AG09309 (cell line): ENCODE results near the gene WHAMM.

Experiments
- DNase-seq: peaks from one replicate; pipeline ENCODE4 v3.0.0-alpha.2; 2010; ENCODE audit warnings: low read depth
- H3K4me3 ChIP-seq: 2 replicates; pipeline ENCODE4 v1.5.1; 2011; ENCODE audit warnings: mild to moderate bottlenecking, low read depth, low read length, moderate library complexity; ENCODE audit not compliant: control insufficient read depth
- CTCF ChIP-seq: IDR thresholded peaks from 2 replicates; pipeline ENCODE4 v1.5.1; 2011; ENCODE audit warnings: mild to moderate bottlenecking, low read depth, low read length, inconsistent platforms; ENCODE audit not compliant: insufficient read depth, control insufficient read depth; ENCODE audit errors: missing control alignments

Gene WHAMM

GRCh38 chr15:82833362-82833682 lies 23.9 kb downstream of the WHAMM start:
- DNase-seq, result no peak
- TF ChIP-seq CTCF, result no peak
- no peak overlapping the region for H3K4me3 ChIP-seq

DNA sequence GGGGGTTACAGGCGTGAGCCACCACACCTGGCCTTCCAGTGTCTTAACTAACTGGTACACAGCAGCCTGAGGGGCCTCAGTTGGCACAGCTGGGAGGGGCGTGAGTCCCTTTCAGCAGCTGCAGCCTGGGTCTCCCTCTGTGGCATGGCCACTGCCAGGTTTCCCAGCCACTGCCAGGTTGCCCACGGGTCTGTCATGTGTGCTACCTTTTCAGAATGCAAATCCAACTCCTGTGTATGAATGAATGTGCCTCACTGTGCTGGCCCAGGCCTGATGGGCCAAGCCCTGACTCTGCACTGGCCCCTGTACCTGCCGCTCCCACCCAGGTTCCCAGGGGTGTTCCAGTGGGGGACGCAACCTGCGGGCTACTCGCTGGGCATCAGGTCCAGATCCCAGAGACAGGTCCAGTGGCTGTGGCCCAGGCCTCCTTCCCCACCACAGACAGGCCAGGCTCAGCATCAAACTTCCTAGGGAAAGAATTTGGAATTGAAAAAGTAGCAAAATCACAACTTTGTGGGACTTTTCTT lies 26.0 kb downstream of the WHAMM start:
- no peak for TF ChIP-seq CTCF

GRCh38 chr15:82838096-82838735 lies 28.8 kb downstream of the WHAMM start:
- no peak for DNase-seq
- TF ChIP-seq CTCF, result no peak
- H3K4me3 ChIP-seq, result no peak overlapping the region

More for the DNA sequence above, 26.0 kb downstream of the WHAMM start:
- DNase-seq, result no peak
- no peak overlapping the region for H3K4me3 ChIP-seq

DNA sequence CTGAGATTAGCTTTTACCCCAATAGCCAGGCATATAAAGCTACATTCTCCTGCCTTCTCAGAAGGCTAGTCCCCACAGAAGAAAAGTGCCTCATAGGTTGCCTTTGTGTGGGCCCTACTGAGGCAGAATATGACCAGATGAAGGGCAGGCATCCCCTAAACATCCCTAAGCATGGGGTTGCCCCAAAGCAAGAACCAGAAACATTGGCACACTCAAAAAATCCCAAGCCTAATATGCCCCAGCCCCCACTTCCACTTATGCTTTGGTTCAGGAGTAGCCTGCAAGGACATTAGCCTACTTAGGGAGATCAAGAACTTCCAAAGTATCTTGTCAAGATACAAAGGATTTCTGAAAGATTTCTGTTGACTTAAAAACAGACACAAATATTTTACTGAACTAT lies 29.7 kb downstream of the WHAMM start:
- TF ChIP-seq CTCF, result no peak
- DNase-seq, result no peak
- no peak overlapping the region for H3K4me3 ChIP-seq

DNA sequence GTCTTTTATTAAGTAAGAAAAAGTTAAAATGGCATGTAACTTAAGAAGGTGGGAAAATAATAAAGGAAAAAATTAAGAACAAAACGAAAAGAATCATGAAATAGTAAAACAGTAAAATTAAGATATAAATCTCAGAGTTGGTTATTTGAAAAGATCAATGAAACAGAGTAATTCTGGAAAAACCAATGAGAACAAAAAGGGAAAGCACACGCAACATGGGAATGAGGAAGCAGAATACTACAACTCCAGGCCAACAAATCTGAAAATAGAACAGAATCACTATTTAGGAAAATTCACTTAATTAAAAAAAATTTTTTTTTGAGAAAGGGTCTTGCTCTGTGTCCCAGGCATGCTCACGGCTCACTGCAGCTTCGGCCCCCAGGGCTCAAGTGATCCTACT lies 30.7 kb downstream of the WHAMM start:
- no peak for TF ChIP-seq CTCF
- no peak overlapping the region for H3K4me3 ChIP-seq
- DNase-seq, result no peak

DNA sequence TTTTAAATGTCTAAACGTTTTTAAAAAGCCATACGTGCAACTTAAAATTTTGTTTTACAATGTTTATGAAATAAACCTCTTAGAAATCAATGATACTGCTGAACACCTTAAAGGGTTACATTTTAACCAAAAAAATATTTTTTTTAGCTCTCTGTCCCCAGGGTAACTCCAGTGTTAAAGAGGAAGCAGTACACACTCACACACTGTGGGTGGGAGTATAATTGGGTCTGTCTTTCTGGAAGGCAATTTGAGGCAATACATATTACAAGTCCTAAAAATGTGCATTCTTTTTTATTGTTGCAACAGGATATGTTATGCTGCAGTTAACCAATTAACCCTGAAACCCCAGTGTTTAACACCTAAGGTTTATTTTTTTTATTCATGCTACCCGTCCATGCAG lies 34.1 kb downstream of the WHAMM start:
- DNase-seq, result no peak
- TF ChIP-seq CTCF, result no peak
- H3K4me3 ChIP-seq, result no peak overlapping the region
